Prostate gland (tissue), 2 donors: ENCODE measurements around the gene CD52. TPM values are rescaled to one million over a fixed set of nuclear protein-coding genes. Genes with fewer than 3 reads are reported as not detected.

Experiments
- DNase-seq: peaks from one replicate; pipeline ENCODE4 v3.0.0-alpha.2; 2019; ENCODE audit warnings: low spot score
- H3K27ac ChIP-seq, 2 donors: fragments of 200-600 bp; sonication (generic); 2 replicates each; pipeline ENCODE4 v1.5.1; 2017 to 2019
- H3K27me3 ChIP-seq: fragments of 200-600 bp; sonication (generic); replicated peaks from 2 replicates; pipeline ENCODE4 v1.5.1; 2019; ENCODE audit not compliant: insufficient read depth
- H3K36me3 ChIP-seq, 2 donors: fragments of 200-600 bp; sonication (generic); 1 replicate in 1 of 2; 2 replicates in 1 of 2; pipeline versions ENCODE4 v1.5.1 to v1.8.1; 2017 to 2019
- H3K4me1 ChIP-seq: fragments of 200-600 bp; sonication (generic); replicated peaks from 2 replicates; pipeline ENCODE4 v1.5.1; 2019
- H3K4me3 ChIP-seq, 2 donors: fragments of 200-600 bp; sonication (generic); 2 replicates each; pipeline ENCODE4 v1.5.1; 2017 to 2019
- H3K9me3 ChIP-seq: fragments of 200-600 bp; sonication (generic); 2 replicates; pipeline ENCODE4 v1.5.1; 2017
- CTCF ChIP-seq, 4 experiments: fragments of 200-600 bp in 2 of 4; fragments of 450-650 bp in 2 of 4; sonication (generic) in 2 of 4; IDR thresholded peaks; 1 replicate in 3 of 4; 2 replicates in 1 of 4; pipeline ENCODE4 v1.5.1; 2016 to 2019; ENCODE audit warnings: antibody characterized with exemption in 4 of 4, mild to moderate bottlenecking in 2 of 4, moderate library complexity in 2 of 4
- POLR2A ChIP-seq: fragments of 450-650 bp; IDR thresholded peaks from one replicate; pipeline ENCODE4 v1.6.1; 2016; ENCODE audit warnings: antibody characterized with exemption, mild to moderate bottlenecking
- POLR2AphosphoS5 ChIP-seq: sonication (generic); formaldehyde crosslinking; IDR thresholded peaks from one replicate; pipeline ENCODE4 v1.6.1; 2017; ENCODE audit warnings: antibody characterized with exemption
- WGBS: methylation state at CpG from one replicate; pipeline ENCODE4 v1.1.5; 2018; 5-methylcytosine and 5-hydroxymethylcytosine counted together
- intact Hi-C: fragments of 100-400 bp; cut with DNase I; formaldehyde crosslinking; loops from one replicate; pipeline ENCODE4 v1.14.2; 2022
- total RNA-seq, 2 donors: library from RNA; depleted of rRNA; stranded (reverse); fragments of >200 nt; gene quantifications; one replicate each; pipeline ENCODE4 v1.1.0, GENCODE V29; 2016

Gene CD52
- total RNA-seq, 2 donors from 2014 or later = 3.2 to 5.3 TPM

GRCh38 chr1:26275580-26276431 is 42.0 kb upstream of the CD52 start:
- intact Hi-C loops = loop anchor here (2.0 to 5.0 kb wide), 3 partner anchors 44 to 164 kb away; partner anchors contain the start of genes CEP85 and PDIK1L
- H3K4me3 ChIP-seq = no peak overlapping the region
- TF ChIP-seq POLR2A = peak; percentile 32
- TF ChIP-seq CTCF (IDR thresholded peaks at IDR 0.05) = peak; percentile 69 to 95 (median 90)
- peak; percentile 86 for TF ChIP-seq POLR2AphosphoS5

GRCh38 chr1:26276432-26276838 is 41.3 kb upstream of the CD52 start:
- Histone ChIP-seq H3K4me3 (no peak overlapping the region), H3K36me3 (no peaks in the 10 kb centered on the region), H3K4me1 (peaks cover 21% of the 10 kb centered on the region), H3K27me3 (no peaks in the 10 kb centered on the region), H3K27ac (peak overlapping the region; percentile 82 to 92), H3K9me3 (no peaks in the 10 kb centered on the region)
- no peak for TF ChIP-seq POLR2A
- TF ChIP-seq POLR2AphosphoS5 = no peak
- no peak for TF ChIP-seq CTCF (IDR thresholded peaks at IDR 0.05)
- WGBS = 70% methylated on average over 2 of the region's 2 CpGs
- intact Hi-C loops = loop anchor here (5.0 kb wide), 2 partner anchors 44 to 164 kb away; partner anchors contain the start of genes CEP85 and PDIK1L
- no peak for DNase-seq

More at GRCh38 chr1:26275580-26276431, 42.0 kb upstream of the CD52 start:
- 3% methylated on average over 3 of the region's 3 CpGs for WGBS
- no peaks in the 10 kb centered on the region for H3K9me3 ChIP-seq
- DNase-seq = peak; percentile 84
- peaks cover 17% of the 10 kb centered on the region for H3K4me1 ChIP-seq
- peak overlapping the region; percentile 82 to 92 for H3K27ac ChIP-seq
- H3K27me3 ChIP-seq = no peaks in the 10 kb centered on the region
- no peaks in the 10 kb centered on the region for H3K36me3 ChIP-seq

GRCh38 chr1:26277261-26277661 is 40.5 kb upstream of the CD52 start:
- no peak overlapping the region for H3K4me3 ChIP-seq
- DNase-seq = no peak
- H3K36me3 ChIP-seq = no peaks in the 10 kb centered on the region
- H3K27ac ChIP-seq = peak overlapping the region; percentile 87 to 92
- TF ChIP-seq POLR2AphosphoS5 (no peak), POLR2A (no peak), CTCF (IDR thresholded peaks at IDR 0.05) (no peak)
- H3K4me1 ChIP-seq = peaks cover 23% of the 10 kb centered on the region
- H3K27me3 ChIP-seq = no peaks in the 10 kb centered on the region
- WGBS = 51% methylated on average over 3 of the region's 3 CpGs
- intact Hi-C loops = loop anchor here (5.0 kb wide), 2 partner anchors 45 to 165 kb away; partner anchors contain the start of genes CEP85 and PDIK1L
- H3K9me3 ChIP-seq = no peaks in the 10 kb centered on the region

GRCh38 chr1:26277719-26278118 is 40.0 kb upstream of the CD52 start:
- Histone ChIP-seq H3K4me3 (no peak overlapping the region), H3K4me1 (peaks cover 23% of the 10 kb centered on the region), H3K27me3 (no peaks in the 10 kb centered on the region), H3K27ac (peak overlapping the region; percentile 87 to 92), H3K9me3 (no peaks in the 10 kb centered on the region), H3K36me3 (no peaks in the 10 kb centered on the region)
- 92% methylated on average over 1 of the region's 1 CpG for WGBS
- intact Hi-C loops = loop anchor here (5.0 kb wide), 2 partner anchors 45 to 165 kb away; partner anchors contain the start of genes CEP85 and PDIK1L
- TF ChIP-seq POLR2AphosphoS5 (no peak), POLR2A (no peak), CTCF (IDR thresholded peaks at IDR 0.05) (no peak)
- DNase-seq = no peak
